Measurements from ENCODE around the gene LSMEM2.
A peak's percentile ranks its signal among the peaks of the same experiment; 100 is the strongest.

Gene LSMEM2

GRCh38 chr3:50320853-50321335, 42.0 kb downstream of the LSMEM2 start:
- DNase-seq (ENCODE audit: low read depth in 2 of 2, low spot score in 1 of 2), result no peak

GRCh38 chr3:50321336-50322114, 42.6 kb downstream of the LSMEM2 start:
- peak; percentile 52 to 63 for DNase-seq (ENCODE audit: low read depth in 2 of 2, low spot score in 1 of 2)

DNA sequence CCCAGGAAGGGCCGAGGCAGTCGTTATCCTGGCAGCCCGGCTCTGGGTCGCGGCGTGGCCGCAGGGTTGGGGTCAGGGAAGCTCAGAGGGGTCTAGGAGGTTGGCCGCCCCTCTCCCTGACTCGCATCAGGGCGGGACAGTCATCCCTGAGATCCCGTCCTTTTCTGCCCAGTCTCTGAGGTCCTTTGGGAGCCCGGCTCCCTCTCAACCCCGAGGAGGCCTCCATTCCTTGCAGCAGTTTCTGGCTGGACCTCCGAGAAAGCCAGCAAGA, 43.2 kb downstream of the LSMEM2 start:
- DNase-seq (ENCODE audit: low read depth in 2 of 2, low spot score in 1 of 2), result no peak

DNA sequence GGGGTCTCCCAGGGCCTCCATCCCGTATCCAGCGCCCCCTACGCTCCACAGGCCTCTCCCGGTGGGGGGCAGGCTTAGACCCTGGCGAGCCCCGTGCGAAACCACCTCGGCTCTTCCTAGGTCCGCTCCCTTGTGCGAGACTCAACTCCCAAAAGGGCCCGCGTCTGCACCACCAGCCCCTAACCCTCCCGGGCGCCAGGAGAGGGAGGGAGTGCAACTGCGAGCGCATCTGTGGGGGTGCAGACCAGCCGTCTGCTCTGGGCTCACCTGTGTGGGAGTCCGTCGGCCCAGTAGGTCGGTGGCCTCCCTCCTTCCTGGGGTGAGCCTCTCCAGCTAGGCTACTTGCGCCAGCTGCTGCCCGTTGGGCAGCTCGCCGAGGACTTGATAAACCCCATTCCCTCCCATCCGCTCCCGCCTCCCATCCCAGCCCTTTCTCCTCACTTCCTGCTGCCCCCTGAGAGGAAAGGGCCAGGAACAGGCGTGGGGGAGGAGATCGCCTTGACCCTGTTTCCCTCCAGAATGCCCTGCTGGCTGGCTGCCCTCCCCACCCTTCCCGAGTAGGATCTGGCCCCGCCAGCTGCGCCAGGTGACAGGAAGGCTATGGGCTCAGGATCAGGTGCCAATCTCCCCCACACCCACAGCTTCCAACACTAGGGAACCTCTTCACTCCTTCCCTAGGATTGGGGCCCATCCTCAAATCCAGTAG, 43.7 kb downstream of the LSMEM2 start, which contains the start of gene HYAL2:
Gene HYAL2 (minus strand): TSS at position 360 of the 706 bp plus-strand sequence. CDS start 2,256 bp downstream, outside the sequence.
- no peak for DNase-seq (ENCODE audit: low read depth in 2 of 2, low spot score in 1 of 2)

DNA sequence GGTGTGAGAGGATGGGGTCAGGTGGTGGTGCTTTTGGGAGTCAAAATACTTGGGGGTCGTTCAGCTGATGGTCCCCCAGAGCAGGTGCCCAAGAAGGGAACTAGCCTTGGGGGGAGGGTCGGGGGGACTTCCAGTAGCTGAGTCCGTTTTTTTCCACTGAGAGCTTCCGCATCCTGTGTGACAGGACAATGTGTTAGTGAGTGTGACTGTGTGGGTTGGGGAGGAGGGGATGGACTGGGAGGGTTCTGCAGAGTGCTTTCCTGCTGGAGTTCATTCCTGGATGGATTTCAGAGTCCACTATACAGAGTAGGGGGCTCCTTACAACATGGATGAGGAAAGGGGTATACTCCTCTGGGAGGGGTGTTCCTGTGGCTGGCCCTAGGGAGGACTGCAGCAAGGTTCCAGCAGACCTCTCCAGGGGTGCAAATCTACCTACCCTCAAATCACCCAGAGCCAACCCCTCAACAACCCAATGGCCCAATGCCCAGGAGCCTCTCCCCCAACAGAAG, 44.3 kb downstream of the LSMEM2 start:
- no peak for DNase-seq (ENCODE audit: low read depth in 2 of 2, low spot score in 1 of 2)

GRCh38 chr3:50323614-50324199, 44.8 kb downstream of the LSMEM2 start:
- DNase-seq (ENCODE audit: low read depth in 2 of 2, low spot score in 1 of 2), result no peak

GRCh38 chr3:50324351-50325112, 45.6 kb downstream of the LSMEM2 start:
- DNase-seq (ENCODE audit: low read depth in 2 of 2, low spot score in 1 of 2), result no peak

DNA sequence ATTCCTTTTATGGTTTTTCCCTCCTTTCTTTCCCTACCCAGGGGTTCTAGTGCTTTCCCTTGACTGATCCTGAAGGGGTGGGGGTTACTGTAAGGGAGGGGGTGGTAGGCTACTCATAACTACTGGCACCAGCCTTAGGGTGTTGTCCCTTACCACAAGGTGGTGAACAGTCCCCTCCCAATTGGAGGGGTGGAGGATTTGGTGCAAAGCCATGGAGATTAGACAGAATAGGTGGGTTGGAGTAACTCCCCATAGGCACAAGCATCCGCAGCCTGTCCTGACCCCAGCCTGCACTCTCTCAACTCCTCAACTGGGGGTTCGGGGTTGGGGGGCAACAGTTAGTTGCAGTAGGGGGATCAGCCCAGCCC, 46.2 kb downstream of the LSMEM2 start:
- no peak for DNase-seq (ENCODE audit: low read depth in 2 of 2, low spot score in 1 of 2)

DNA sequence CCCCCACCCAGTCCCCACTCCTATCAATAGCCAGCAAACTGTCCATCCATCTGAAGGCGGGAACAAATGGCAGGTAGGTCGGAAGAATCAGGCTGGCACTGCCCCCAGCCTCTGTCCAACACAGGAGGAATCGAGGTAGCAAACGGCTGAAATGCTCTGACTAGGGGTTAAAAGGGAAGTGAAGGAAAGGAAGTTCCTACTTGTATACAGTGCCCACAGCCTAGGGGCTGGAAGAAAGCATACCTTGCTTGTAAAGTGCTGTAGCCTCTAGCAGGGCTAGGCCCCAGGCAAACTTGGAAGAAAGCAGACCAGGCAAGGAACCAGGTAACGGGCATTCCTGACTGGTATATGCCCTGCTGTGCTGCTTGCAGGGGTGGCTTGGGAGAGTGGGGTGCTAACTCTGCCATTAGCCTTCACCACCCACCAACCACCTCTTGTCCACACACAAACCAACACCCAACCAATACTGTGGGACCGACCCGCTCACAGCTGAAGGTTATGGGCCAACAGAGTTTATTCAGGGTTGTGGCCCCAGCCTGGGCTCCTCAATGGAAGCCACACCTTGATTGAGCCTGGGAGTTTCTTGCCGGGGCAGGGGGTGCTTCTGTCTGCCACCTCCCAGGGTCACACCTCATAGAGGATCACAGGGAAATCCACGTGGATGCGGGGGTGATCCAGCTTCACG, 46.8 kb downstream of the LSMEM2 start:
- DNase-seq (ENCODE audit: low read depth in 2 of 2, low spot score in 1 of 2), result no peak

- no peak for DNase-seq (ENCODE audit: low read depth in 2 of 2, low spot score in 1 of 2)
Observed at GRCh38 chr3:50326182-50326541, 47.3 kb downstream of the LSMEM2 start.

DNA sequence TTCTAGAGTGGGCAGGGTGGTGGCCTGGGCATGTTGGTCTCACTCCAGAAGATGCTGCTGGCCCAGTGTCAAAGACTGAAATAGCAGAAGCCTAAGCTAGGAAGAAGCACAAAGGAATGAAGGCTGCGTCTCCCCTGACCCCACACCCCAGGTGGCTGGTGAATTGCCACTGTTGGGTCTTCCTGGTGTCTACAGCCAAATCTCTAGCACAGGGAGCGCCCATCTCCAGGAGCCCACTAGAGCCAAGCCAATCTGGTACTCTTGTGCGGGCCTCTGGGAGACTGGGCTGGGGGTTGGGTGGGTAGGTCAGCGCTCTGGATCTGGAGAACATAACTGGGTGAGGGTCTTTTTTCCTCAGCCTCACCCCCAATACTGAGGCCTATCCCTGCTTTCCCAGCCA, 48.2 kb downstream of the LSMEM2 start:
- no peak for DNase-seq (ENCODE audit: low read depth in 2 of 2, low spot score in 1 of 2)

DNA sequence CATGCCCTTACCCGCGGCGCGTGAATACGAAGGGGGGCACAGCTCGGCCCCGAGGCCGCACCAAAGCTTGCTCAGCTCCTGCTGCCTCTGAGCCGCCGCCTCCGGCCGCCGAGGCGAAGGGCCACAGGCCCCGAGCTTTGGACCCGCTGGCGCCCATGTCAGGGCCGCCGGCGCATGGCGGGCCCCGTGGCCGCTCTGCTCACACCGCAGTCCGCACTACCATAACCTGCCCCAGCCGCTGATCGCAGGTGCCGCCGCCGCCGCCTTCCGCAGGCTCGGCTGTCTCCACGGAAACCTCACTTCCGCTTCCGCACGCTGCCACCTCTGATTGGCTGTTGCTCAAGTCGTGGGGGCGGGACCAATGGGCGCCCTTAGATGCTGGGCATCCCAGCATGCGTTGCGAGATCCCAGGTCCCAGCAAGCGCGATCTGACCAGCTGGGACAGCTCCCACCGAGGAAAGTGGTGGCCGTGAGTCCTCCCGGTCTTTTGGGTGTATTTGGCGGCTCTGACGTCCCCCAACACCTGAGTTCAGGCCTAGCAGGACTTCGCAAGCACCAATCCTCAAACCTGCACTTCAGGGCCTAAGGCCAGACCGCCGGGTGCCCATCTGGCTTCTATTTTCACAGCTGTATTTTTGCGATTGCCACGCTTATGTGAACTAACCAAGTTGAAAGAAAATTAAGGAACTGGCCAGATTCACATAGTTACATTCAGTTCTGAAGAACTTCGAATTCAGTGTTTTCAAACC, 49.2 kb downstream of the LSMEM2 start, which contains the start of gene TUSC2:
Gene TUSC2 (minus strand): TSS at position 281 of the 749 bp plus-strand sequence. CDS start 124 bp downstream, at position 157.
- peak; percentile 87 to 91 for DNase-seq (ENCODE audit: low read depth in 2 of 2, low spot score in 1 of 2)

- no peak for DNase-seq (ENCODE audit: low read depth in 2 of 2, low spot score in 1 of 2)
Observed at GRCh38 chr3:50330330-50330729, 51.4 kb downstream of the LSMEM2 start.

DNA sequence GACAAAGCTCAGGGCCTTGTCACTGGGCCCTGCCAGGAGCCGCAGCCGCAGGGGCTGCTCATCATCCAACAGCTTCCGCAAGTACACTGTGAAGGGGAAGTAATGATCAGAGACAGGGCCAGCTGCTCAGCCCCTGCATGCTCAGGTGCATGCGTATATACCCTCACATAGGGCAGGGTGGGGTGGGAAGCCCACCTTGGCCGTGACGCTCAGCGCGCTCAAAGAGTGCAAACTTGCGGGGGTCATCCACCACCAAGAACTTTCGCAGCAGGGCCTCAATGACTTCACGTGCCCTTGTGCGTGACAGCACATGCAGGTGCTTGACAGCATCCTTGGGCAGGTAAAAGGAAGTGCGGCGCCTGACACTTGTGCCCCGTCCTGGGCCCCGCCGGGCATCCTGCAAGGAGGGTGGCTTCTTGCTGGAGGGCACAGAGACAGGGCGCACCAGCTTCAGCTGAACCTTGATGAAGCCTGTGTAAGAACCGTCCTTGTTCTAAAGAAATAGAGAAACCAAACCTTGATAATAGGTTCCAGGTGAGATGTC, 52.5 kb downstream of the LSMEM2 start:
- no peak for DNase-seq (ENCODE audit: low read depth in 2 of 2, low spot score in 1 of 2)

DNA sequence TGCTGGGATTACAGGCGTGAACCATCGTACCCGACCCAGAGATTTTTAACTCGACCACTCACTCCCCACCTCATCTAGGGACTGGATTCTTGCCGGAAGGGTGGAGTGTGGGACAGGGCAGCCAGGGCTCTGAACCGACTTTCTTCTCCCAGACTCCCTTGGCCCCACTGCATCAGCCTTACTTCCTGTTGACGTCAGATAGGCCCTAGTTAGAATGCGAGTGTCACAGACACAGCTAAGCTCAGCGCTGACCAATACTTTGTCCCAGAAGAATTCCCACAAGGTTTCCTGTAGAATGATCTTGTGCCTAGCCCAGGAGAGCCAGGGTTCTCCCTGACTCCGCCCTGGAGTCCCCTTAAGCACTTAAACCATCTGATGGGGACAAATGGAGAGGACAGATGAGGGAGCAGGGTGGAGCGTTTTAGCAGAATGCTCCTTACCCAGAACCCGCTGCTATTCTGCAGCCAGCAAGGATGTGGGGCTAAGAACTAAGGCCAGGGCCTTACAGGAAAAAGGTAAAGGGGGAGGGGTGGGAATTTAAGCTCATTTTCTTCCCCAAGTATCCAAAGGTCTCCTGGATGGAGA, 54.9 kb downstream of the LSMEM2 start:
- no peak for DNase-seq (ENCODE audit: low read depth in 2 of 2, low spot score in 1 of 2)

DNA sequence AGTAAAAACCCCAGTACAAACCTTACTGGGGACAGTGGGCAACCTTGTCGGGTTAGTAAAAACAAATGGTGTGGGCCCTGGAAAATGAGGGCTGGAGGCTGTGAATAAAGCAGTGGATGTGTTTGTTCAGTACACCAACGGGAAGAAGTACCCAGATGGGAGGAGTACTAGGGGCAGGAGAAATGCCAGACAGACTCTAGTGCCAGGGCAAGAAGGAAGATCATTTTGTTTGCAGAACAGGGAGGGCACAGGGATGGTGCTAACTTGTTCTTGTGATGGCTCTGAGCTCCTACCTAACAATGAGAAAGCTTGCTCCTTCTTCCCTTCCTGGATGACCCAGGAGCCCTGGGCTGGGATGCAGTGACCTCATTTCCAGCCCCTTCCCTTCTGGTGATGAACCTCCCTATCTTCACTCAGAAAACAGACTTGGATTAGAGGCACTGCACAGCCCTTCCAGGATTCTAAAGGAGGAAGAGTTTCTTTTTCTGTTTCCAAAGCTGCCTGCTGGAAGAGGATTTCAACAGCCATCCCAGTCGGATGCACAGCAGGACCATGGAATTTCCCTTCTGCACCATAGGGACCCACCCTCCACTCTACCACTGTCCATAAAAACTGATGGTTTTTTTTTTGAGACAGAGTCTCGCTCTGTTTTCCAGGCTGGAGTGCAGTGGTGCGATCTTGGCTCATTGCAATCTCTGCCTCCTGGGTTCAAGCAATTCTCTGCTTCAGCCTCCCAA, 55.6 kb downstream of the LSMEM2 start:
- no peak for DNase-seq (ENCODE audit: low read depth in 2 of 2, low spot score in 1 of 2)

DNA sequence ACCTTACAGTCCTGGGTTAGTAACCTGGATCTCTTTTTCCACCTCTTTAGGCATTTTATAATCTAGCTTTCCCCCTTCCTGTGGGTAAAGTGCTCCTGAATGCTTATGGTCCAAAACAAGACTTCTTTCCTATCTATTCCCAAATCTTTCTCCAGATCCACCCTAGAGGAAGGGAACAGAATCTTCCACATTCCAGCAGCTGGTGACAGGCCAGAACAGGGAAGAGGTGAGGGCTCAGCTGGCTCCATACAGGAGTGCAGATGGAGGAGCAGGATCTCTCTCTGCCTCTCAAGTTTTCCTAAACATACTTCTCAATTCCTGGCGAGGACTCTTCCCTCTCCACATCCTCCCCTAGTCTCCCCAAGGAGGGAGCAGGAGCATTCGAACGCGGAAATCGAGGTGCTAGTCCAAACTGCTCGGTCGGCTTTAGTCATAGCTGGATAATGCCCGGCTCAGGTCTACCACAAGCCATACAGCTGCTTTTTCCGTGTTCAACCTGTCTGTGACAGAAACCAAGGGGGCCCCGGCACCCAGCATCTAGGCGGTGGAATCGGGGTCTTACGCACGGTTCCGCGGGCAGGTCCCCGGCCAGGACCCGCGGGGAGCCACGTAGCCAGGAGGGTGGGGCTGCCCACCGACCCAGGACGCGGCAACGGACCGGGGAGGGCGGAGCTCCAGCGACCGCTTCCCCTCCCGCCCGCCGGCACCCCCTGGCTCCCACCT, 57.7 kb downstream of the LSMEM2 start:
- DNase-seq (ENCODE audit: low read depth in 2 of 2, low spot score in 1 of 2), result no peak
